ENCODE data around the gene ATP2C1.
A peak's percentile ranks its signal among the peaks of the same experiment; 100 is the strongest.

DNA sequence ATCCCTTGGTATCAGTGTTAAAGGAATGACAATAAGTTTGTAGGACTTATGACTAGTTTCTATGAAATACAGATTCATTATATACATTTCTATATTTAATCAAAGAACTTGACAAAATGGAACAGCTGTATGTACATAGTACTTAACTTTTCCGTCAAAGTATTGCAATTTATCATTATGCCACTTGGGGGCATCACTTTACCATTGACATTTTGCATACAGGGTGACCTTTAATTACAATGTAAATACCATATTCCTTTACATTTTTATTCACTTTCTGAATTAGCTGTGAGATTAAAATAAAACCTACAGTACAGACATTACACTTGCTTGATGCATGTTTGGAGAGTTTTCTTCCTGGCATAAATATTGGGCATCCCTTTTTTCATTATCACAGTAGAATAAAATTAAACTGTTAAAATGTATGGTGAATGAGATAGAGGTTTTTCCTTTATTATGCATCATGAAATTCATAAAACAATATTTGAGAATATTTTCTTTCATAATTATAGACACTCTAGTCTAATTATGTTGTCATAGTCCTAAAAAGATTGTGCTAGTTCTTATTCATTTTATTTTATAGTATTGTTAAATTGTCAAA is 139.7 kb downstream of the ATP2C1 start:
- TF ChIP-seq POLR2AphosphoS5 (IDR thresholded peaks at IDR 0.05; ENCODE audit: low read depth), result no peak
- TF ChIP-seq, protein P1, sequence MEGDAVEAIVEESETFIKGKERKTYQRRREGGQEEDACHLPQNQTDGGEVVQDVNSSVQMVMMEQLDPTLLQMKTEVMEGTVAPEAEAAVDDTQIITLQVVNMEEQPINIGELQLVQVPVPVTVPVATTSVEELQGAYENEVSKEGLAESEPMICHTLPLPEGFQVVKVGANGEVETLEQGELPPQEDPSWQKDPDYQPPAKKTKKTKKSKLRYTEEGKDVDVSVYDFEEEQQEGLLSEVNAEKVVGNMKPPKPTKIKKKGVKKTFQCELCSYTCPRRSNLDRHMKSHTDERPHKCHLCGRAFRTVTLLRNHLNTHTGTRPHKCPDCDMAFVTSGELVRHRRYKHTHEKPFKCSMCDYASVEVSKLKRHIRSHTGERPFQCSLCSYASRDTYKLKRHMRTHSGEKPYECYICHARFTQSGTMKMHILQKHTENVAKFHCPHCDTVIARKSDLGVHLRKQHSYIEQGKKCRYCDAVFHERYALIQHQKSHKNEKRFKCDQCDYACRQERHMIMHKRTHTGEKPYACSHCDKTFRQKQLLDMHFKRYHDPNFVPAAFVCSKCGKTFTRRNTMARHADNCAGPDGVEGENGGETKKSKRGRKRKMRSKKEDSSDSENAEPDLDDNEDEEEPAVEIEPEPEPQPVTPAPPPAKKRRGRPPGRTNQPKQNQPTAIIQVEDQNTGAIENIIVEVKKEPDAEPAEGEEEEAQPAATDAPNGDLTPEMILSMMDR (conservative IDR thresholded peaks at IDR 0.05; ENCODE audit: low read depth in 2 of 2), result peak; percentile 64 to 85
- TF ChIP-seq EZH2phosphoT487 (IDR thresholded peaks at IDR 0.05; ENCODE audit: unreplicated experiment), result no peak
- no peak for TF ChIP-seq EZH2 (IDR thresholded peaks at IDR 0.05; ENCODE audit: low read depth, unreplicated experiment)
- TF ChIP-seq ZNF114 (CRISPR knock-in tag; IDR thresholded peaks at IDR 0.05), result no peak
- TF ChIP-seq, protein P2, sequence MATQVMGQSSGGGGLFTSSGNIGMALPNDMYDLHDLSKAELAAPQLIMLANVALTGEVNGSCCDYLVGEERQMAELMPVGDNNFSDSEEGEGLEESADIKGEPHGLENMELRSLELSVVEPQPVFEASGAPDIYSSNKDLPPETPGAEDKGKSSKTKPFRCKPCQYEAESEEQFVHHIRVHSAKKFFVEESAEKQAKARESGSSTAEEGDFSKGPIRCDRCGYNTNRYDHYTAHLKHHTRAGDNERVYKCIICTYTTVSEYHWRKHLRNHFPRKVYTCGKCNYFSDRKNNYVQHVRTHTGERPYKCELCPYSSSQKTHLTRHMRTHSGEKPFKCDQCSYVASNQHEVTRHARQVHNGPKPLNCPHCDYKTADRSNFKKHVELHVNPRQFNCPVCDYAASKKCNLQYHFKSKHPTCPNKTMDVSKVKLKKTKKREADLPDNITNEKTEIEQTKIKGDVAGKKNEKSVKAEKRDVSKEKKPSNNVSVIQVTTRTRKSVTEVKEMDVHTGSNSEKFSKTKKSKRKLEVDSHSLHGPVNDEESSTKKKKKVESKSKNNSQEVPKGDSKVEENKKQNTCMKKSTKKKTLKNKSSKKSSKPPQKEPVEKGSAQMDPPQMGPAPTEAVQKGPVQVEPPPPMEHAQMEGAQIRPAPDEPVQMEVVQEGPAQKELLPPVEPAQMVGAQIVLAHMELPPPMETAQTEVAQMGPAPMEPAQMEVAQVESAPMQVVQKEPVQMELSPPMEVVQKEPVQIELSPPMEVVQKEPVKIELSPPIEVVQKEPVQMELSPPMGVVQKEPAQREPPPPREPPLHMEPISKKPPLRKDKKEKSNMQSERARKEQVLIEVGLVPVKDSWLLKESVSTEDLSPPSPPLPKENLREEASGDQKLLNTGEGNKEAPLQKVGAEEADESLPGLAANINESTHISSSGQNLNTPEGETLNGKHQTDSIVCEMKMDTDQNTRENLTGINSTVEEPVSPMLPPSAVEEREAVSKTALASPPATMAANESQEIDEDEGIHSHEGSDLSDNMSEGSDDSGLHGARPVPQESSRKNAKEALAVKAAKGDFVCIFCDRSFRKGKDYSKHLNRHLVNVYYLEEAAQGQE (IDR thresholded peaks at IDR 0.05; ENCODE audit: unreplicated experiment), result no peak
- no peak for TF ChIP-seq CREB1 (CRISPR knock-in tag; IDR thresholded peaks at IDR 0.05; ENCODE audit: low read depth)
- TF ChIP-seq ETS1 (IDR thresholded peaks at IDR 0.05), result no peak
- no peak for TF ChIP-seq ZNF462 (CRISPR knock-in tag; IDR thresholded peaks at IDR 0.05)
- no peak for TF ChIP-seq NANOG (IDR thresholded peaks at IDR 0.05; ENCODE audit: borderline replicate concordance)
- TF ChIP-seq ZNF331 (CRISPR knock-in tag; IDR thresholded peaks at IDR 0.05; ENCODE audit: low read depth), result no peak
- TF ChIP-seq STAT1 (IDR thresholded peaks at IDR 0.05; ENCODE audit: unreplicated experiment), result no peak

Measured in GM23338 (cell line).